K562 (cell line): ENCODE measurements around the gene KNDC1. TPM values are rescaled to one million over a fixed set of nuclear protein-coding genes. Genes with fewer than 3 reads are reported as not detected.

Experiments
- EP300 ChIP-seq: IDR thresholded peaks from 2 replicates; pipeline ENCODE4 v1.6.1; 2012; ENCODE audit warnings: low read length, improper control_type of control experiment
- JUND ChIP-seq, 2 experiments: IDR thresholded peaks; 2 replicates in 1 of 2; 3 replicates in 1 of 2; pipeline ENCODE4 v1.6.1; 2011; ENCODE audit warnings: borderline replicate concordance in 2 of 2, low read depth in 2 of 2, low read length in 2 of 2, improper control_type of control experiment in 1 of 2, missing biosample characterization in 1 of 2, missing genetic modification characterization in 1 of 2, missing genetic modification reagents in 1 of 2
- MAZ ChIP-seq, 2 experiments: fragments of 450-650 bp in 1 of 2; sonication (generic) in 1 of 2; formaldehyde crosslinking; IDR thresholded peaks in 1 of 2; conservative IDR thresholded peaks in 1 of 2; 2 replicates each; pipeline versions ENCODE4 v1.4.0 to v1.5.0; 2020; ENCODE audit warnings: mild to moderate bottlenecking in 1 of 2, missing genetic modification reagents in 1 of 2
- MTF1 ChIP-seq: fragments of 250-450 bp; sonication (Bioruptor Pico); IDR thresholded peaks from 2 replicates; pipeline ENCODE4 v1.9.0; 2021; ENCODE audit warnings: moderate library complexity, mild to moderate bottlenecking, inconsistent platforms, borderline replicate concordance
- PCBP2 ChIP-seq: fragments of 200-400 bp; formaldehyde crosslinking; IDR thresholded peaks from 2 replicates; pipeline ENCODE4 v1.6.1; 2018; ENCODE audit warnings: low read length, low read depth, mild to moderate bottlenecking, moderate library complexity; ENCODE audit not compliant: poor library complexity, severe bottlenecking
- PML ChIP-seq: IDR thresholded peaks from 2 replicates; pipeline ENCODE4 v1.6.1; 2012; ENCODE audit warnings: low read length, inconsistent platforms
- polyA plus RNA-seq, 8 experiments: library from polyadenylated mRNA; depleted of rRNA in 4 of 8; stranded (reverse) in 5 of 8; unstranded in 3 of 8; fragments of >200 nt; fragmentation: Nextera tagmentation in 2 of 8; fragmentation: Illumina TruSeq in 1 of 8; extraction: Ambion mirVana in 2 of 8; extraction: Trizol in 1 of 8; gene quantifications; 2 replicates each; pipeline versions ENCODE4 v1.2.1 to v1.2.3, GENCODE V29; 2011 to 2014; ENCODE audit warnings: inconsistent platforms in 1 of 8, missing spikeins in 1 of 8
- total RNA-seq, 7 experiments: library from RNA; depleted of rRNA in 6 of 7; stranded (reverse); fragments of >200 nt in 6 of 7; fragmentation: Illumina TruSeq in 2 of 7; extraction: Trizol in 2 of 7; gene quantifications; 2 replicates each; pipeline versions ENCODE4 v1.2.1 to v1.2.3, GENCODE V29; 2011 to 2021; ENCODE audit warnings: low replicate concordance in 1 of 7
- TF ChIP-seq, protein P1 (sequence below): fragments of 250-450 bp; sonication (Bioruptor Pico); IDR thresholded peaks from 2 replicates; pipeline ENCODE4 v1.9.0; 2021; ENCODE audit warnings: mild to moderate bottlenecking, inconsistent platforms
- TF ChIP-seq, protein P2 (sequence below): sonication (generic); formaldehyde crosslinking; IDR thresholded peaks from 2 replicates; pipeline ENCODE4 v1.8.1; 2023; ENCODE audit warnings: missing genetic modification reagents, mild to moderate bottlenecking, borderline replicate concordance
- TF ChIP-seq, protein P3 (sequence below), 2 experiments: IDR thresholded peaks; 2 replicates each; pipeline ENCODE4 v1.6.1; 2012; ENCODE audit warnings: improper control_type of control experiment in 2 of 2, low read depth in 2 of 2, low read length in 2 of 2, borderline replicate concordance in 1 of 2
- TF ChIP-seq, protein P4 (sequence below): fragments of 450-650 bp; IDR thresholded peaks from 2 replicates; pipeline ENCODE4 v1.6.1; 2018; ENCODE audit warnings: mild to moderate bottlenecking, low read depth; ENCODE audit not compliant: partially characterized antibody
- TF ChIP-seq, protein P5 (sequence below): fragments of 250-450 bp; sonication (Bioruptor Pico); IDR thresholded peaks from 2 replicates; pipeline ENCODE4 v1.5.0; 2020; ENCODE audit warnings: mild to moderate bottlenecking, borderline replicate concordance

KNDC1 gene
- total and polyA plus RNA-seq, 9 of the 15 experiments (the other 6 are each of a cell fraction or from before 2014, with no cell fraction given), result 0.07 to 0.26 (median 0.11) TPM; not detected in 6

DNA sequence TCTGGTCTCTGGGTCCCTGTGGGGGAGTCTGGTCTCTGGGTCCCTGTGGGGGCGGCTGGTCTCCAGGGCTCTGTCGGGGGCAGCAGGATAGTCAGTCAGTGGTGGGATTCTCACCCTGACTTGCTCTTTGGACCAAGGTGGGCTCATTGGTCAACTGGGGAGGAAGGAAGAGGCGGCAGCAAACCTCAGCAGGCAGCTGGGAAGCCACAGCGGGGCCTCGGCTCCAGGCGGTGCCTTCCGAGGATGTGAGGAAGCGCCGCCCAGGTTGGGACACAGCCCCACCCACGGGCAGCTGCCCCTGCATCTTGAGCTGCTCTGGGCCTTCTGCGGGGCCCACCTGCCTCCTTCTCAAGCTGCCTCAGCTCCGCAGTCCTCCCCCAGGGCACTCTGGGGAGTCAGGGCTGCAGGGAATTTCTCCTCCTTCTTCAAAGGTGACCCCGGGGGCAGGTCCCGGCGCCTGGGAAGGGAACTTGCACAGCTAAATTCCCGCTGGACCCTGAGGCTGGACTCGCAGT lies 20.4 kb upstream of the KNDC1 start (continued):
- TF ChIP-seq PCBP2, result no peak
- no peak for TF ChIP-seq MAZ (CRISPR knock-in tag; conservative IDR thresholded peaks at IDR 0.05 in 1 of 2, IDR thresholded peaks at IDR 0.05 in 1 of 2)
- TF ChIP-seq, protein P1, sequence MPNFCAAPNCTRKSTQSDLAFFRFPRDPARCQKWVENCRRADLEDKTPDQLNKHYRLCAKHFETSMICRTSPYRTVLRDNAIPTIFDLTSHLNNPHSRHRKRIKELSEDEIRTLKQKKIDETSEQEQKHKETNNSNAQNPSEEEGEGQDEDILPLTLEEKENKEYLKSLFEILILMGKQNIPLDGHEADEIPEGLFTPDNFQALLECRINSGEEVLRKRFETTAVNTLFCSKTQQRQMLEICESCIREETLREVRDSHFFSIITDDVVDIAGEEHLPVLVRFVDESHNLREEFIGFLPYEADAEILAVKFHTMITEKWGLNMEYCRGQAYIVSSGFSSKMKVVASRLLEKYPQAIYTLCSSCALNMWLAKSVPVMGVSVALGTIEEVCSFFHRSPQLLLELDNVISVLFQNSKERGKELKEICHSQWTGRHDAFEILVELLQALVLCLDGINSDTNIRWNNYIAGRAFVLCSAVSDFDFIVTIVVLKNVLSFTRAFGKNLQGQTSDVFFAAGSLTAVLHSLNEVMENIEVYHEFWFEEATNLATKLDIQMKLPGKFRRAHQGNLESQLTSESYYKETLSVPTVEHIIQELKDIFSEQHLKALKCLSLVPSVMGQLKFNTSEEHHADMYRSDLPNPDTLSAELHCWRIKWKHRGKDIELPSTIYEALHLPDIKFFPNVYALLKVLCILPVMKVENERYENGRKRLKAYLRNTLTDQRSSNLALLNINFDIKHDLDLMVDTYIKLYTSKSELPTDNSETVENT (CRISPR knock-in tag), result no peak
- no peak for TF ChIP-seq MTF1
- TF ChIP-seq, protein P2, sequence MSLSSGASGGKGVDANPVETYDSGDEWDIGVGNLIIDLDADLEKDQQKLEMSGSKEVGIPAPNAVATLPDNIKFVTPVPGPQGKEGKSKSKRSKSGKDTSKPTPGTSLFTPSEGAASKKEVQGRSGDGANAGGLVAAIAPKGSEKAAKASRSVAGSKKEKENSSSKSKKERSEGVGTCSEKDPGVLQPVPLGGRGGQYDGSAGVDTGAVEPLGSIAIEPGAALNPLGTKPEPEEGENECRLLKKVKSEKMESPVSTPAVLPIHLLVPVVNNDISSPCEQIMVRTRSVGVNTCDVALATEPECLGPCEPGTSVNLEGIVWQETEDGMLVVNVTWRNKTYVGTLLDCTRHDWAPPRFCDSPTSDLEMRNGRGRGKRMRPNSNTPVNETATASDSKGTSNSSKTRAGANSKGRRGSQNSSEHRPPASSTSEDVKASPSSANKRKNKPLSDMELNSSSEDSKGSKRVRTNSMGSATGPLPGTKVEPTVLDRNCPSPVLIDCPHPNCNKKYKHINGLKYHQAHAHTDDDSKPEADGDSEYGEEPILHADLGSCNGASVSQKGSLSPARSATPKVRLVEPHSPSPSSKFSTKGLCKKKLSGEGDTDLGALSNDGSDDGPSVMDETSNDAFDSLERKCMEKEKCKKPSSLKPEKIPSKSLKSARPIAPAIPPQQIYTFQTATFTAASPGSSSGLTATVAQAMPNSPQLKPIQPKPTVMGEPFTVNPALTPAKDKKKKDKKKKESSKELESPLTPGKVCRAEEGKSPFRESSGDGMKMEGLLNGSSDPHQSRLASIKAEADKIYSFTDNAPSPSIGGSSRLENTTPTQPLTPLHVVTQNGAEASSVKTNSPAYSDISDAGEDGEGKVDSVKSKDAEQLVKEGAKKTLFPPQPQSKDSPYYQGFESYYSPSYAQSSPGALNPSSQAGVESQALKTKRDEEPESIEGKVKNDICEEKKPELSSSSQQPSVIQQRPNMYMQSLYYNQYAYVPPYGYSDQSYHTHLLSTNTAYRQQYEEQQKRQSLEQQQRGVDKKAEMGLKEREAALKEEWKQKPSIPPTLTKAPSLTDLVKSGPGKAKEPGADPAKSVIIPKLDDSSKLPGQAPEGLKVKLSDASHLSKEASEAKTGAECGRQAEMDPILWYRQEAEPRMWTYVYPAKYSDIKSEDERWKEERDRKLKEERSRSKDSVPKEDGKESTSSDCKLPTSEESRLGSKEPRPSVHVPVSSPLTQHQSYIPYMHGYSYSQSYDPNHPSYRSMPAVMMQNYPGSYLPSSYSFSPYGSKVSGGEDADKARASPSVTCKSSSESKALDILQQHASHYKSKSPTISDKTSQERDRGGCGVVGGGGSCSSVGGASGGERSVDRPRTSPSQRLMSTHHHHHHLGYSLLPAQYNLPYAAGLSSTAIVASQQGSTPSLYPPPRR (CRISPR knock-in tag), result no peak
- TF ChIP-seq, protein P3, sequence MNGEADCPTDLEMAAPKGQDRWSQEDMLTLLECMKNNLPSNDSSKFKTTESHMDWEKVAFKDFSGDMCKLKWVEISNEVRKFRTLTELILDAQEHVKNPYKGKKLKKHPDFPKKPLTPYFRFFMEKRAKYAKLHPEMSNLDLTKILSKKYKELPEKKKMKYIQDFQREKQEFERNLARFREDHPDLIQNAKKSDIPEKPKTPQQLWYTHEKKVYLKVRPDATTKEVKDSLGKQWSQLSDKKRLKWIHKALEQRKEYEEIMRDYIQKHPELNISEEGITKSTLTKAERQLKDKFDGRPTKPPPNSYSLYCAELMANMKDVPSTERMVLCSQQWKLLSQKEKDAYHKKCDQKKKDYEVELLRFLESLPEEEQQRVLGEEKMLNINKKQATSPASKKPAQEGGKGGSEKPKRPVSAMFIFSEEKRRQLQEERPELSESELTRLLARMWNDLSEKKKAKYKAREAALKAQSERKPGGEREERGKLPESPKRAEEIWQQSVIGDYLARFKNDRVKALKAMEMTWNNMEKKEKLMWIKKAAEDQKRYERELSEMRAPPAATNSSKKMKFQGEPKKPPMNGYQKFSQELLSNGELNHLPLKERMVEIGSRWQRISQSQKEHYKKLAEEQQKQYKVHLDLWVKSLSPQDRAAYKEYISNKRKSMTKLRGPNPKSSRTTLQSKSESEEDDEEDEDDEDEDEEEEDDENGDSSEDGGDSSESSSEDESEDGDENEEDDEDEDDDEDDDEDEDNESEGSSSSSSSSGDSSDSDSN (IDR thresholded peaks at IDR 0.05; ENCODE audit: borderline replicate concordance in 1 of 2, low read depth in 2 of 2, low read length in 2 of 2), result no peak
- no peak for TF ChIP-seq PML
- no peak for TF ChIP-seq EP300
- TF ChIP-seq JUND (IDR thresholded peaks at IDR 0.05; ENCODE audit: borderline replicate concordance, low read depth, low read length), result no peak
- no peak for TF ChIP-seq JUND (tag; IDR thresholded peaks at IDR 0.05; ENCODE audit: borderline replicate concordance, low read depth, low read length)
- TF ChIP-seq, protein P4, sequence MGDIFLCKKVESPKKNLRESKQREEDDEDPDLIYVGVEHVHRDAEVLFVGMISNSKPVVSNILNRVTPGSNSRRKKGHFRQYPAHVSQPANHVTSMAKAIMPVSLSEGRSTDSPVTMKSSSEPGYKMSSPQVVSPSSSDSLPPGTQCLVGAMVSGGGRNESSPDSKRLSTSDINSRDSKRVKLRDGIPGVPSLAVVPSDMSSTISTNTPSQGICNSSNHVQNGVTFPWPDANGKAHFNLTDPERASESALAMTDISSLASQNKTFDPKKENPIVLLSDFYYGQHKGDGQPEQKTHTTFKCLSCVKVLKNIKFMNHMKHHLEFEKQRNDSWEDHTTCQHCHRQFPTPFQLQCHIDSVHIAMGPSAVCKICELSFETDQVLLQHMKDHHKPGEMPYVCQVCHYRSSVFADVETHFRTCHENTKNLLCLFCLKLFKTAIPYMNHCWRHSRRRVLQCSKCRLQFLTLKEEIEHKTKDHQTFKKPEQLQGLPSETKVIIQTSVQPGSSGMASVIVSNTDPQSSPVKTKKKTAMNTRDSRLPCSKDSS, result no peak
- TF ChIP-seq, protein P5, sequence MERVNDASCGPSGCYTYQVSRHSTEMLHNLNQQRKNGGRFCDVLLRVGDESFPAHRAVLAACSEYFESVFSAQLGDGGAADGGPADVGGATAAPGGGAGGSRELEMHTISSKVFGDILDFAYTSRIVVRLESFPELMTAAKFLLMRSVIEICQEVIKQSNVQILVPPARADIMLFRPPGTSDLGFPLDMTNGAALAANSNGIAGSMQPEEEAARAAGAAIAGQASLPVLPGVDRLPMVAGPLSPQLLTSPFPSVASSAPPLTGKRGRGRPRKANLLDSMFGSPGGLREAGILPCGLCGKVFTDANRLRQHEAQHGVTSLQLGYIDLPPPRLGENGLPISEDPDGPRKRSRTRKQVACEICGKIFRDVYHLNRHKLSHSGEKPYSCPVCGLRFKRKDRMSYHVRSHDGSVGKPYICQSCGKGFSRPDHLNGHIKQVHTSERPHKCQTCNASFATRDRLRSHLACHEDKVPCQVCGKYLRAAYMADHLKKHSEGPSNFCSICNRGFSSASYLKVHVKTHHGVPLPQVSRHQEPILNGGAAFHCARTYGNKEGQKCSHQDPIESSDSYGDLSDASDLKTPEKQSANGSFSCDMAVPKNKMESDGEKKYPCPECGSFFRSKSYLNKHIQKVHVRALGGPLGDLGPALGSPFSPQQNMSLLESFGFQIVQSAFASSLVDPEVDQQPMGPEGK (CRISPR knock-in tag), result no peak
